H1 (cell line): ENCODE data around the gene SYT6. TPM values are rescaled to one million over a fixed set of nuclear protein-coding genes. Genes with fewer than 3 reads are reported as not detected.

Source experiments
- CTCF ChIA-PET: fragments of 300-600 bp; sonication (Branson Sonifier 250); formaldehyde crosslinking; loops from one replicate; lab custom pipeline; 2021; ENCODE audit not compliant: partially characterized antibody; lab: Charles Lee
- POLR2A ChIA-PET: fragments of 300-600 bp; sonication (Branson Sonifier 250); formaldehyde crosslinking; loops from one replicate; lab custom pipeline; 2021; ENCODE audit warnings: inconsistent platforms; ENCODE audit not compliant: partially characterized antibody; lab: Charles Lee
- DNase-seq, 2 experiments: peaks; one replicate each; pipeline versions ENCODE4 v3.0.0 to v3.0.0-alpha.2; 2010 to 2022; ENCODE audit warnings: low spot score in 2 of 2, low read depth in 1 of 2, mixed read lengths in 1 of 2
- FAIRE-seq: peaks from 2 replicates; lab custom pipeline; 2011; peaks lifted over from hg19 to GRCh38; lab: Jason Lieb, UNC
- H2AFZ ChIP-seq: 2 replicates; pipeline ENCODE4 v1.8.1; 2012; ENCODE audit warnings: low read length, inconsistent platforms
- H2AK5ac ChIP-seq: 2 replicates; pipeline ENCODE4 v1.6.1; 2013; ENCODE audit warnings: low read depth, low read length
- H2BK120ac ChIP-seq: replicated peaks from 2 replicates; pipeline ENCODE3; 2013; ENCODE audit warnings: low read depth, low read length, inconsistent platforms
- H2BK12ac ChIP-seq: 2 replicates; pipeline ENCODE4 v1.6.1; 2013; ENCODE audit warnings: low read depth, low read length
- H2BK15ac ChIP-seq: 2 replicates; pipeline ENCODE4 v1.6.1; 2013; ENCODE audit warnings: low read length
- H2BK20ac ChIP-seq: 2 replicates; pipeline ENCODE4 v1.6.1; 2013; ENCODE audit warnings: low read length
- H2BK5ac ChIP-seq: 2 replicates; pipeline ENCODE4 v1.6.1; 2013; ENCODE audit warnings: low read depth, low read length
- H3K14ac ChIP-seq: 2 replicates; pipeline ENCODE4 v1.6.1; 2013; ENCODE audit warnings: inconsistent platforms; ENCODE audit not compliant: insufficient read length
- H3K18ac ChIP-seq: 2 replicates; pipeline ENCODE4 v1.6.1; 2013; ENCODE audit warnings: low read length; ENCODE audit errors: extremely low read depth
- H3K23ac ChIP-seq: 2 replicates; pipeline ENCODE4 v1.6.1; 2013; ENCODE audit warnings: inconsistent platforms; ENCODE audit not compliant: insufficient read length
- H3K23me2 ChIP-seq: 2 replicates; pipeline ENCODE4 v1.6.1; 2013; ENCODE audit warnings: low read depth, low read length
- H3K27ac ChIP-seq: 2 replicates; pipeline ENCODE4 v1.6.1; 2011; ENCODE audit warnings: low read depth, low read length, inconsistent platforms
- H3K27me3 ChIP-seq, 4 experiments: replicated peaks in 1 of 4; 1 replicate in 1 of 4; 2 replicates in 3 of 4; pipeline versions ENCODE4 v1.6.1 to v1.8.1; 2011 to 2013; ENCODE audit warnings: low read length in 3 of 4, mild to moderate bottlenecking in 3 of 4, inconsistent platforms in 2 of 4, mixed read lengths in 2 of 4, moderate library complexity in 1 of 4; ENCODE audit not compliant: control insufficient read depth in 3 of 4, insufficient read depth in 3 of 4; ENCODE audit errors: extremely low read depth in 1 of 4
- H3K36me3 ChIP-seq, 4 experiments: 2 replicates each; pipeline versions ENCODE4 v1.6.1 to v1.8.1; 2011 to 2013; ENCODE audit warnings: mild to moderate bottlenecking in 4 of 4, low read length in 3 of 4, moderate library complexity in 2 of 4, control low read depth in 1 of 4, inconsistent platforms in 1 of 4; ENCODE audit not compliant: insufficient read depth in 4 of 4, control insufficient read depth in 2 of 4
- H3K4ac ChIP-seq: replicated peaks from 2 replicates; pipeline ENCODE3; 2013; ENCODE audit warnings: low read length, low read depth, mixed read lengths, inconsistent platforms; ENCODE audit not compliant: insufficient read length
- H3K4me1 ChIP-seq, 4 experiments: replicated peaks in 1 of 4; 1 replicate in 1 of 4; 2 replicates in 3 of 4; pipeline versions ENCODE4 v1.6.1 to v1.8.1; 2011 to 2013; ENCODE audit warnings: low read length in 3 of 4, inconsistent platforms in 2 of 4, mixed read lengths in 1 of 4; ENCODE audit not compliant: insufficient read depth in 4 of 4, control insufficient read depth in 3 of 4
- H3K4me2 ChIP-seq, 2 experiments: 2 replicates each; pipeline versions ENCODE4 v1.6.1 to v1.8.1; 2011 to 2013; ENCODE audit warnings: low read depth in 2 of 2, low read length in 2 of 2, control low read depth in 1 of 2, inconsistent platforms in 1 of 2, mild to moderate bottlenecking in 1 of 2; ENCODE audit not compliant: insufficient read depth in 1 of 2
- H3K4me3 ChIP-seq, 4 experiments: fragments of 200-600, 300-600 bp in 1 of 4; sonication (generic), shearing (Covaris generic), sonication (Bioruptor Twin) in 1 of 4; 2 replicates each; pipeline versions ENCODE4 v1.5.1 to v1.8.1; 2011 to 2016; ENCODE audit warnings: low read length in 4 of 4, low read depth in 3 of 4, control low read depth in 2 of 4, inconsistent platforms in 2 of 4, mild to moderate bottlenecking in 2 of 4, mixed read lengths in 1 of 4, moderate library complexity in 1 of 4; ENCODE audit not compliant: insufficient read depth in 2 of 4; ENCODE audit errors: extremely low read depth in 1 of 4
- H3K56ac ChIP-seq: replicated peaks from 2 replicates; pipeline ENCODE3; 2013; ENCODE audit warnings: low read depth, mild to moderate bottlenecking, mixed read lengths, low read length, inconsistent platforms; ENCODE audit not compliant: insufficient read length
- H3K79me1 ChIP-seq: 2 replicates; pipeline ENCODE4 v1.6.1; 2013; ENCODE audit warnings: low read depth, low read length, control low read depth
- H3K79me2 ChIP-seq, 2 experiments: 2 replicates each; pipeline versions ENCODE4 v1.6.1 to v1.8.1; 2012 to 2013; ENCODE audit warnings: low read length in 2 of 2, mild to moderate bottlenecking in 2 of 2, inconsistent platforms in 1 of 2; ENCODE audit not compliant: insufficient read depth in 2 of 2, control insufficient read depth in 1 of 2
- H3K9ac ChIP-seq, 4 experiments: replicated peaks in 1 of 4; 1 replicate in 1 of 4; 2 replicates in 3 of 4; pipeline versions ENCODE4 v1.6.1 to v1.8.1; 2011 to 2013; ENCODE audit warnings: low read depth in 3 of 4, low read length in 3 of 4, control low read depth in 2 of 4, mild to moderate bottlenecking in 2 of 4, moderate library complexity in 2 of 4, inconsistent platforms in 1 of 4; ENCODE audit errors: extremely low read depth in 1 of 4
- H3K9me3 ChIP-seq, 2 experiments: 2 replicates each; pipeline versions ENCODE4 v1.6.1 to v1.8.1; 2012 to 2013; ENCODE audit warnings: mild to moderate bottlenecking in 2 of 2, moderate library complexity in 2 of 2, control low read depth in 1 of 2, inconsistent platforms in 1 of 2, low read depth in 1 of 2, low read length in 1 of 2, mixed read lengths in 1 of 2; ENCODE audit not compliant: insufficient read depth in 2 of 2
- H4K20me1 ChIP-seq, 2 experiments: replicated peaks in 1 of 2; 2 replicates each; pipeline versions ENCODE3 to v1.8.1; 2011 to 2013; ENCODE audit warnings: inconsistent platforms in 2 of 2, low read length in 2 of 2, mild to moderate bottlenecking in 1 of 2; ENCODE audit not compliant: insufficient read depth in 2 of 2, control insufficient read depth in 1 of 2
- H4K5ac ChIP-seq: 2 replicates; pipeline ENCODE4 v1.6.1; 2013; ENCODE audit warnings: low read length, low read depth, mixed read lengths, inconsistent platforms; ENCODE audit not compliant: insufficient read length
- H4K8ac ChIP-seq: 2 replicates; pipeline ENCODE4 v1.8.0; 2013; ENCODE audit warnings: mild to moderate bottlenecking, moderate library complexity, low read length, inconsistent platforms; ENCODE audit not compliant: insufficient read depth; ENCODE audit errors: extremely low read depth
- H4K91ac ChIP-seq: replicated peaks from 2 replicates; pipeline ENCODE3; 2013; ENCODE audit warnings: low read length, mixed read lengths, inconsistent platforms; ENCODE audit not compliant: insufficient read length
- CBX8 ChIP-seq: fragments of 300-800, 300-1000 bp; sonication (generic); IDR thresholded peaks from 2 replicates; pipeline ENCODE4 v1.7.1; 2016; ENCODE audit warnings: low read depth, low read length, borderline replicate concordance
- WGBS, 2 experiments: shearing (Covaris generic) in 1 of 2; methylation state at CpG; one replicate each; pipeline versions ENCODE4 v1.1.6 to v1.1.7; 2013 to 2015; ENCODE audit warnings: low lambda C conversion rate in 2 of 2, mixed read lengths in 2 of 2, inconsistent platforms in 1 of 2, low coverage in 1 of 2, missing lambda C conversion rate in 1 of 2; ENCODE audit not compliant: insufficient replicate concordance in 2 of 2, insufficient coverage in 1 of 2, insufficient read length in 1 of 2; ENCODE audit errors: extremely low coverage in 1 of 2, missing lambda C conversion rate in 1 of 2; 5-methylcytosine and 5-hydroxymethylcytosine counted together
- polyA plus RNA-seq, 7 experiments: library from polyadenylated mRNA; depleted of rRNA in 3 of 7; stranded (reverse) in 5 of 7; unstranded in 2 of 7; fragments of >200 nt in 5 of 7; fragments of 200-250 nt in 2 of 7; gene quantifications; 1 replicate in 5 of 7; 2 replicates in 1 of 7; 4 replicates in 1 of 7; pipeline versions ENCODE4 v1.2.1 to v1.2.3, GENCODE V29; 2011 to 2013; ENCODE audit warnings: missing spikeins in 2 of 7, mixed read lengths in 2 of 7
- total RNA-seq: library from RNA; stranded (reverse); fragmentation: NEBNext Ultra II Directional; extraction: Animal tissue kit (Norgen Biotek cat#: 25700); gene quantifications from 2 replicates; pipeline ENCODE4 v1.2.1, GENCODE V29; 2021

The SYT6 gene
- total and polyA plus RNA-seq, 2 of the 8 experiments (the other 6 are each of a cell fraction or from before 2014, with no cell fraction given), result 33.7 to 83.5 TPM

DNA sequence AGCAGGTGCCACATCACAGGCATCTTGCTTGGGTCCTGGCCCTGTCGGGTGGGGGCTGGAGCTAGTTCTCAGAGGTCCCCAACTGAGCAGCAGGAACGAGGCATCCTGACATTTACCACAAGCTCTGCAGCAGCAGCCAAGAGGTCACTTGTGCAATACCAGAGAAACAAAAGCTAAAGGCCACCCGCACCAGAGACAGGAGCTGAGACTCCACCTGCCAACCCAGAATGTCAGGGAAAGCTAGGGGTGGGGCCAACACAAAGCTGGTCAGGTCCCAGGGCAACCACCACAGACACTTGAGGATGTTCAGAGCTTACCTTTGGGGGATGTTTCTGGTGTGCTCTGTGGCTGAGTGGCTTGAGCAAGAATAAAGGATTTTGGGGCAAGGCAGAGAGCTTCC, 13.6 kb upstream of the SYT6 start:
- no peaks in the 10 kb centered on the region for H3K9me3 ChIP-seq
- H4K91ac ChIP-seq, result no peak overlapping the region
- no peaks in the 10 kb centered on the region for H4K20me1 ChIP-seq
- H3K36me3 ChIP-seq, result no peaks in the 10 kb centered on the region
- no peak overlapping the region for H3K18ac ChIP-seq
- no peak overlapping the region for H2BK15ac ChIP-seq
- DNase-seq, result no peak
- no peak overlapping the region for H3K4ac ChIP-seq
- no peak overlapping the region for H4K5ac ChIP-seq
- no peak overlapping the region for H2BK12ac ChIP-seq
- POLR2A ChIA-PET, result interaction anchor here (1.1 to 1.5 kb wide), 3 partner anchors 10 to 47 kb away, joined by 3 to 5 read pairs (median 3); no protein-coding TSS in a partner anchor
- no peak overlapping the region for H3K9ac ChIP-seq
- H3K79me1 ChIP-seq, result no peaks in the 10 kb centered on the region
- no peaks in the 10 kb centered on the region for H3K79me2 ChIP-seq
- H3K4me1 ChIP-seq, result peaks cover 0 to 3% (median 0%) of the 10 kb centered on the region in 4 experiments; a peak in 2 of 7 replicates
- no peak overlapping the region for H2BK120ac ChIP-seq
- no peaks in the 10 kb centered on the region; the same call in 1 of the 2 replicates for H3K23me2 ChIP-seq
- H4K8ac ChIP-seq, result no peak overlapping the region
- no peak overlapping the region for H3K14ac ChIP-seq
- H3K27me3 ChIP-seq, result peaks cover 0 to 3% (median 0%) of the 10 kb centered on the region in 4 experiments; a peak in 1 of 7 replicates
- no peak overlapping the region for H3K23ac ChIP-seq
- no peak for FAIRE-seq
- no peak overlapping the region for H3K56ac ChIP-seq
- no peak overlapping the region for H3K4me2 ChIP-seq
- no peak overlapping the region for H2BK20ac ChIP-seq
- H3K27ac ChIP-seq, result no peak overlapping the region
- TF ChIP-seq CBX8, result no peak
- no peak overlapping the region for H2BK5ac ChIP-seq
- 84% methylated on average over 3 of the region's 3 CpGs; no CpG with 5 or more reads in 1 of the 2 experiments for WGBS, 2 experiments
- no peak overlapping the region for H3K4me3 ChIP-seq
- H2AFZ ChIP-seq, result no peak overlapping the region
- no peak overlapping the region for H2AK5ac ChIP-seq
- CTCF ChIA-PET, result interaction anchor here (0.7 to 1.8 kb wide), 6 partner anchors 11 to 190 kb away, joined by 3 to 9 read pairs (median 4); partner anchors contain the start of gene OLFML3
